Measurements from ENCODE around the gene VPS13D.
A peak's percentile ranks its signal among the peaks of the same experiment; 100 is the strongest.

VPS13D gene

DNA sequence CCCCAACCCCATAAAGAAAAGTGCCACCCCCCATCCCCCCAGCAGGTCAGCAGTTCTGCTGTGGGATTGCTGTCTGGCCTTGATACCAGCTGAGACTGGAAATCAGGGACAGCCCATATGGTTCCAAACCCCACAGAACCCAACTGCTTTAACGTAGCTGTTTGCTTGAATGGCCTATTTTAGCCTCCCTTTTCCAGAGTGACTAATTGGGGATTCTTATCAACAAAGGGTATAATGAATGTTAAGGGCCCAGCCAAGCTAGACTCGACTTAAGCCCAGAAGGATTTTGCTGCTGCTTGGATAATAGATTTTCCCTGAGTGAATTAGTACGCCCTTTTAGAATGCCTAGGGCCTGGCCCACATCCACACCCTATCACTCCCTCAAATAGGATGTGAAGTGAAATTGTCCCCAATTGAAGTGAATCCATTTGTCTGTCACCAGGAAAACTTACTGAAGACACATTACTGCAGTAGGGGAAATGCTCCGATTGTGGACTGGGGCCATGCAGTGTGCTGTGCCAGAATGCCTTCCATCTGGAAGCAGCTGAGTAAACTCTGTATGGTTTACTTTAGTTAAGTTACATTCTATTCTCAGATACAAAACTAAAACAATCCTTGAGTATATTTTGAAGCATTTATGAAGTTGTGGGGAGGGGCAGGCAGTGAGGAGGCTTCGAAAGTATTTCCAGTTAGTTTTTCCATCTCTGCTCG lies 231.2 kb downstream of the VPS13D start:
- no peak for TF ChIP-seq CTCF (IDR thresholded peaks at IDR 0.05; ENCODE audit: low read depth, low read length)
- no peak for DNase-seq (ENCODE audit: low read depth in 2 of 2)
- no peak overlapping the region for H3K4me3 ChIP-seq (replicated peaks in 1 of 2; ENCODE audit: low read depth in 2 of 2, low read length in 2 of 2)

DNA sequence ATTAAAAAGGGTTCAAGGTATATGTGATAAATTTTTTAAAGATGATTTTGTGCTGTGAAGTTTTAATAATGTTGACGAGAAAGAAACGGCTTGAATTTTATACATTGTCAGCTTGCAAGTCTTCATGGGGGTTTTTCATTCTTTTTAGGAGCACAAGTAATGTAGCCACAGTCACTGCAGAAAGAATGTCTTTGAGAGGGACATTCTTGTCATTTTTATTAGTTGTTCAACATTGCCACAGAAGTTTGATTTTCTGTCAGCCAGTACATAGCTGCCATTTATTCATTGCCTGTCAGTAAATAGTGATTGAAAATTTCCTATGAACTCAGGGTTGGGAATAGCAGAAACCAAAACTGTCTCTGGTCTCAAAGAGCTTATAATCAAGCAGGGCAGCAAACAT lies 231.9 kb downstream of the VPS13D start:
- DNase-seq (ENCODE audit: low read depth in 2 of 2) = no peak
- TF ChIP-seq CTCF (IDR thresholded peaks at IDR 0.05; ENCODE audit: low read depth, low read length) = no peak

GRCh38 chr1:12462586-12462985 lies 232.8 kb downstream of the VPS13D start:
- no peak for DNase-seq (ENCODE audit: low read depth in 2 of 2)
- TF ChIP-seq CTCF (IDR thresholded peaks at IDR 0.05; ENCODE audit: low read depth, low read length) = no peak
- no peak overlapping the region for H3K4me3 ChIP-seq (replicated peaks in 1 of 2; ENCODE audit: low read depth in 2 of 2, low read length in 2 of 2)

More for the DNA sequence above, 231.9 kb downstream of the VPS13D start:
- H3K4me3 ChIP-seq (replicated peaks in 1 of 2; ENCODE audit: low read depth in 2 of 2, low read length in 2 of 2) = no peak overlapping the region

DNA sequence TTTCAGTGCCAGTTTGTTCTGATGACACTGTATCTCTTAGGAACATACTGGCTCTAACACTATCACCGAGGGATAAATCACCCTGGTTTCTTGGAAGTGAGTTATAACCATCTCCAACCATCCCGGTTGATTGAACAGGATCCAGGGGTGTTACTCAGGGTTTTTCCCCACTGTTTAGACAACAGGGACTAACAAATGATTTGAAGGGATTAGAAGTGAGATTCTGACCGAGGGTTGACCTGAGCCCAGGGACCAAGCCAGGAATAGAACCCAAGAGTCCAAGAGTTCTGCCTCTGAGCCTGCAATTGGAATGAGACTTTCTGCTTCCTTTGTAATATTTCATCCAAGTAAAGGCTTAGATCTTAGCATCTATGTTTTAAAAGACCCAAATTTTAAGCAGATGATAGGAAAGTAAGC lies 234.2 kb downstream of the VPS13D start:
- no peak for DNase-seq (ENCODE audit: low read depth in 2 of 2)
- TF ChIP-seq CTCF (IDR thresholded peaks at IDR 0.05; ENCODE audit: low read depth, low read length) = no peak
- no peak overlapping the region for H3K4me3 ChIP-seq (replicated peaks in 1 of 2; ENCODE audit: low read depth in 2 of 2, low read length in 2 of 2)

DNA sequence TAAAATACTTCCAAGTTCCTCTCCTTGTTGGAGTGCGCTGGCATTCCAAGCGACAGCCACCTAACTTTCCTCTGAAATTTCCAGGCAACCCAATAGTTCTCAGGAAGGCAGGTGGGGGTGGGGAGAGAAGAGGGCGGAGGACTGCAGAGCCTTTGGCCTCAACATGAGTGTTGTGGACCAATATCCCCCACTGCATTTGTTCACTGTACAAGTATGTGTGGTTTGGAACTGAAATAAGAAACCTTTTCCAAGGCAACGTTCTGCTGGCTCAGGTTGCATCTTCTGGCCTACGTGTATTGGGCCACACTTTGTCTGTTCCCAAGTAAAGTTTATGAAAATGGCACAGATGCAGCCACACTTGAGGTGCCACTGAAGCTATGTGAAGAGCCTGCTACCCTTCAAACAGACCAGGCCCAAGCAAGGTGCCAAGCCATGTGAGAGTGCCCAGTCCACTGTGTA lies 234.8 kb downstream of the VPS13D start:
- no peak overlapping the region for H3K4me3 ChIP-seq (replicated peaks in 1 of 2; ENCODE audit: low read depth in 2 of 2, low read length in 2 of 2)
- no peak for TF ChIP-seq CTCF (IDR thresholded peaks at IDR 0.05; ENCODE audit: low read depth, low read length)
- DNase-seq (ENCODE audit: low read depth in 2 of 2) = peak; percentile 86 to 89

- no peak overlapping the region for H3K4me3 ChIP-seq (replicated peaks in 1 of 2; ENCODE audit: low read depth in 2 of 2, low read length in 2 of 2)
- DNase-seq (ENCODE audit: low read depth in 2 of 2) = no peak
- TF ChIP-seq CTCF (IDR thresholded peaks at IDR 0.05; ENCODE audit: low read depth, low read length) = no peak
These were observed 235.3 kb downstream of the VPS13D start for GRCh38 chr1:12465126-12465525.

DNA sequence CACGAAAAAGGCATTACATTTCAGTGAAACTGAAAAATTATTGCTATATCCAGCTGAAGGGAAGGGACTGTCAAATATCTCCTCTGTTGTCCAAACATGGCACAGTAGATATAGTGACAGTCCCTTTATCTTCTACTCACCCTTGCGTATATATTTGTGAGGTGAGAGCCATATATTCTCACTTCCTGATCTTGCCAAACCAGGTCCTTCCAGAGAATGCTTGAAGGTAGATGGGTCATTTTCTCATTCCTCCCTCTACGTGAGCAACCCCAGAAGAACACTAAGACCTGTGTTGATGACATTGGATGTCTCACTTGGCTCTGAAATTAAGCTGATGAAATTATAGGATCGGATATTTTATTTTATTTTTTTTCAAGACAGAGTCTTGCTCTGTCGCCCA lies 237.0 kb downstream of the VPS13D start:
- no peak for TF ChIP-seq CTCF (IDR thresholded peaks at IDR 0.05; ENCODE audit: low read depth, low read length)
- no peak overlapping the region for H3K4me3 ChIP-seq (replicated peaks in 1 of 2; ENCODE audit: low read depth in 2 of 2, low read length in 2 of 2)
- no peak for DNase-seq (ENCODE audit: low read depth in 2 of 2)
